Erythroblast (primary cell): Measurements from ENCODE around the gene EFNA3.

ENCODE experiments used
- GATA1 ChIP-seq: IDR thresholded peaks from 2 replicates; pipeline ENCODE4 v1.6.1; 2011; ENCODE audit warnings: low read depth, mild to moderate bottlenecking, control low read depth, low read length, moderate library complexity
- POLR2A ChIP-seq: IDR thresholded peaks from 2 replicates; pipeline ENCODE4 v1.6.1; 2011; ENCODE audit warnings: mild to moderate bottlenecking, low read length

DNA sequence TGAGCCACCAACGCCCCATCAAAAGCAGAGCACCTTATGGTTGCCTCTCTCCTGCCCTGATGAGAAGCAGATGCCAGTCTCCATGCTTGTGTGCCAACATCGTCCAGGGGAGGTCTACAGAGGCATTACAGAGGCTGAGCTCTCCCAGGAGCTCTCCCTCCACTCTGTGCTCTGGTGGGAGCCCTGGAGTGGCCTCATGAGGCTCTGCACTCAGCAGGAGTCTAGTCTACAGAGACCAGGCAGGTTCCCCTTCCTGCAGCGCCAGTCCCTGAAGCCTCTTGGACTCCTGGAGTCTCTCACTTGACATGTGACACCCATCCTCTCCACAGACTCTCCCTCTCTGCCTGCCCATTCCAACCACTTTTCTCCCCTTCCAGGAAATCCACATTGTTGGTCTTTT, 41.6 kb upstream of the EFNA3 start:
- TF ChIP-seq POLR2A (no peak), GATA1 (no peak)
